Measurements from ENCODE around the gene RGS9.

Gene RGS9

DNA sequence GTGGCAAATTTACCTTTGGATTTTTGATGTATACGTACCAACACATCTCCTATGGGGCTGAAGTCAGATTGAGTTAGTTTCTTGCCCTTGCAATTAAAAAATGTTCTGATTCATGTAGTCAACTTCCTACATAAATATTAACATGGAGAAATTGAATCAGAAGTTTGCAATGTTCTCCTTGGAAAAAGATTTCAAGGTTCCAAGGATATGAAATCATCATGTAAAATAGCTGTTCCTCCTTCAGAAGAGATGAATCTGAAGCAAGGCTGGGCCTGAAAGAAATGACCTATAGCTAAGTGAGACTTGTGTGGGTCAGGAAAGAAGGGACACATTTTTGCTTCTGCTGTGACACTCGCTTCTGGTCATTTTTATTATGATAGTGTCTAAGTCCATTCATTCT is 131.7 kb downstream of the RGS9 start:
- no peak for DNase-seq

- no peak for DNase-seq
Measured at GRCh38 chr17:65270499-65271253, 133.5 kb downstream of the RGS9 start.

DNA sequence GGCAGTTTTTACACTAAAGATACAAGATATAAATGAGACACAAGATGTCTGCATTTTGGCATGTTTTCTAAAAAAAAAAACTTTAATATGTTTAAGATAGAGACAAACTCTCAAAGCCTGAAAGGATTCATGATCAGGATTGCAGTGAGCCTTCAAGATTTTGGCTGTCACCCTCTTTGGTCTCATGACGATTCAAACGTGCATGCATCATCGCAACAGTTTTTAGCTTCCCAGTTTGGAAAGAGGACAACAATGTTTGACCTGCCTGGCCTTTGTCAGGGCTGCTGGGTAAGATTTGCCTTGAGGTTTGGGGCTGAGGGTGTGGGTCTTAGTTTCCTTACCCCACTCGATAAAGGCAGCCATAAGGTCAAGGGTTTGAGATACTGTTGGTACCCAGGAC is 134.1 kb downstream of the RGS9 start:
- no peak for DNase-seq

Measured in hippocampal formation (tissue), 2 donors.